Bronchial epithelial cell (primary cell): ENCODE results near the gene FBXO46. TPM values are rescaled to one million over a fixed set of nuclear protein-coding genes. Genes with fewer than 3 reads are reported as not detected.
"Not testable (repeated sequence)": the region's sequence is repeated elsewhere in the genome, so short reads cannot be mapped to it uniquely, and the experiment has no call there.

Experiments used
- DNase-seq: peaks from one replicate; pipeline ENCODE4 v3.0.0-alpha.2; 2010; ENCODE audit warnings: low read depth
- FAIRE-seq: peaks from 2 replicates; lab custom pipeline; 2011; peaks lifted over from hg19 to GRCh38; lab: Jason Lieb, UNC
- H3K27me3 ChIP-seq: 2 replicates; pipeline ENCODE4 v1.5.1; 2011; ENCODE audit warnings: low read length; ENCODE audit not compliant: control insufficient read depth, insufficient read depth
- H3K36me3 ChIP-seq: 2 replicates; pipeline ENCODE4 v1.5.1; 2011; ENCODE audit warnings: low read length; ENCODE audit not compliant: control insufficient read depth, insufficient read depth
- H3K4me3 ChIP-seq: 2 replicates; pipeline ENCODE4 v1.5.1; 2011; ENCODE audit warnings: mild to moderate bottlenecking, low read depth, low read length, control low read depth
- total RNA-seq: library from RNA; depleted of rRNA; stranded (reverse); fragments of >200 nt; gene quantifications from 2 replicates; pipeline ENCODE4 v1.2.1, GENCODE V29; 2014
- TF ChIP-seq, protein P1 (sequence below): IDR thresholded peaks from 2 replicates; pipeline ENCODE4 v1.5.1; 2011; ENCODE audit warnings: mild to moderate bottlenecking, moderate library complexity, low read length, control low read depth, inconsistent platforms; ENCODE audit not compliant: insufficient read depth, severe bottlenecking

Gene FBXO46
- total RNA-seq, 1 donor from 2014 or later: 2.4 TPM

DNA sequence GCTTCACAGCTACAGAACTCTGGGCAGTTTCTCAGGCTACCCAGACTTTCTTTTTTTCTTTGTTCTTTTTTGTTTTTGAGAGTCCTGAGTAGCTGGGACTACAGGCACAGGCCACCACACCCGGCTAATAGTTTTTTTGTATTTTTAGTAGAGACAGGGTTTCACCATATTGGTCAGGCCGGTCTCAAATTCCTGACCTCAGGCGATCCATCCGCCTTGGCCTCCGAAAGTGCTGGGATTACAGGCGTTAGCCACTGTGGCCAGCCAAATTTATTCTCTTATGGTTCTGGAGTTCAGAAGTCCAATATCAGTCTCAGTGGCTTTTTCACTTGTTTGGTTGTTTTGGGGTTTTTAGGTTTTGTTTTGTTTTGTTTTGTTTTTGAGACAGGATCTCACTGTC lies 14.9 kb upstream of the FBXO46 start:
- Histone ChIP-seq H3K36me3 (no peaks in the 10 kb centered on the region), H3K4me3 (no peak overlapping the region), H3K27me3 (no peaks in the 10 kb centered on the region)
- TF ChIP-seq, protein P1, sequence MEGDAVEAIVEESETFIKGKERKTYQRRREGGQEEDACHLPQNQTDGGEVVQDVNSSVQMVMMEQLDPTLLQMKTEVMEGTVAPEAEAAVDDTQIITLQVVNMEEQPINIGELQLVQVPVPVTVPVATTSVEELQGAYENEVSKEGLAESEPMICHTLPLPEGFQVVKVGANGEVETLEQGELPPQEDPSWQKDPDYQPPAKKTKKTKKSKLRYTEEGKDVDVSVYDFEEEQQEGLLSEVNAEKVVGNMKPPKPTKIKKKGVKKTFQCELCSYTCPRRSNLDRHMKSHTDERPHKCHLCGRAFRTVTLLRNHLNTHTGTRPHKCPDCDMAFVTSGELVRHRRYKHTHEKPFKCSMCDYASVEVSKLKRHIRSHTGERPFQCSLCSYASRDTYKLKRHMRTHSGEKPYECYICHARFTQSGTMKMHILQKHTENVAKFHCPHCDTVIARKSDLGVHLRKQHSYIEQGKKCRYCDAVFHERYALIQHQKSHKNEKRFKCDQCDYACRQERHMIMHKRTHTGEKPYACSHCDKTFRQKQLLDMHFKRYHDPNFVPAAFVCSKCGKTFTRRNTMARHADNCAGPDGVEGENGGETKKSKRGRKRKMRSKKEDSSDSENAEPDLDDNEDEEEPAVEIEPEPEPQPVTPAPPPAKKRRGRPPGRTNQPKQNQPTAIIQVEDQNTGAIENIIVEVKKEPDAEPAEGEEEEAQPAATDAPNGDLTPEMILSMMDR: no peak
- no peak for FAIRE-seq
- DNase-seq: no peak

DNA sequence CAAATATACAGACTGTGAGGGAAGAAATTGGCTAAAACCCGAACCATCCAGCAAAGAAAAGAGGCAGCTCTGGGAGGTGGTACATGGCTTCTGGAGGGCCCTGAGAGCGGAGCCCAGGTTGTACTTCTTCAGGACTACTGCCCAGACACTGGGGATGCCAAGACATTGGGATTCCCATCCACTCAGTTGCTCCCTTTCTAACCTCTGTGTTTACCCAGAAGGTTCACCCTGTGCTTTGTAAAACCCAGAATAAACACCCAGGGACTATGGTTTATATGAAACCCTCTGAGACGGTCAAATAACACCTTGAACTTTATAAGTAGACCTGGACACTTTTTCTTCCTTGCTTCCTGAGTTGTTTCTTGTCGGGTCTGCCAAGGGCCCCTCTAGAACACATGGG lies 12.3 kb upstream of the FBXO46 start:
- H3K4me3 ChIP-seq: no peak overlapping the region
- TF ChIP-seq, protein P1: no peak
- no peaks in the 10 kb centered on the region for H3K36me3 ChIP-seq
- FAIRE-seq: no peak
- H3K27me3 ChIP-seq: no peaks in the 10 kb centered on the region
- no peak for DNase-seq

DNA sequence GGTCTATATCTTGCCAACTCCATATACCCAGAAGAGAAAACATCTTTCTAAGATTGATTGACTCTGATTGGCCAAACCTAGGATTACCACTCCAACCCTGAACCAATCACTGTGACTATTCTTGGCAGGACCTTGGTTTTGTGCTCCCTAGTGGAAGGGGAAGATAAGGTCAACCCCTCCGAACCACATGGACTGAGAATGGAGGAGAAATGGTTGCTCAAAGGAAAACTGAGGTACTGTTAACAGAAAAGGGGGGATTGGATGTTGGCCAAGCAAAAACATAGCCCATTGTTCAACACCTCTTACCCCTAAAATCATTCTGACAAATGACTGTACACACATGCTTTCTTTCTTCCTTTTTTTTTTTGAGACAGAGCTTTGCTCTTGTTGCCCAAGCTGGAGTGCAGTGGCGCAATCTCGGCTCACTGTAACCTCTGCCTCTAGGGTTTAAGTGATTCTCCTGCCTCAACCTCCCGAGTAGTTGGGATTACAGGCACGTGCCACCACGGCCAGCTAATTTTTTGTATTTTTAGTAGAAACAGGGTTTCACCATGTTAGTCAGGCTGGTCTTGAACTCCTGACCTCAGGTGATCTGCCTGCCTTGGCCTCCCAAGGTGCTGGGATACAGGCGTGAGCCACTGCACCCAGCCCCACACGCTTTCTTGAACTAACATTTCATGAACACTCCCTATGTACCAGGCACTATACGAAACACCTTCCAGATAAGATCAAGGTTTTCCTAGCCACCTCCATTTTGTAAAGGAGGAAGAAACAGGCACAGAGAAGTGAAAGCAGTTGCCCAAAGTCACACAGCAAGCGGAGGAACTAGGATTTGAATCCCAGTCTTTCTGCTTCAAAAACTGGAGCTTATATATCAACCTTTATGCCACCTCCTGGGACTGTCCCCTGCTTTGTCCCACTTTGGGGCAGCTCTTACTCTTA lies 9.1 kb upstream of the FBXO46 start:
- no peaks in the 10 kb centered on the region for H3K27me3 ChIP-seq
- no peak for DNase-seq
- no peaks in the 10 kb centered on the region for H3K36me3 ChIP-seq
- no peak overlapping the region for H3K4me3 ChIP-seq
- FAIRE-seq: no peak
- TF ChIP-seq, protein P1: no peak

DNA sequence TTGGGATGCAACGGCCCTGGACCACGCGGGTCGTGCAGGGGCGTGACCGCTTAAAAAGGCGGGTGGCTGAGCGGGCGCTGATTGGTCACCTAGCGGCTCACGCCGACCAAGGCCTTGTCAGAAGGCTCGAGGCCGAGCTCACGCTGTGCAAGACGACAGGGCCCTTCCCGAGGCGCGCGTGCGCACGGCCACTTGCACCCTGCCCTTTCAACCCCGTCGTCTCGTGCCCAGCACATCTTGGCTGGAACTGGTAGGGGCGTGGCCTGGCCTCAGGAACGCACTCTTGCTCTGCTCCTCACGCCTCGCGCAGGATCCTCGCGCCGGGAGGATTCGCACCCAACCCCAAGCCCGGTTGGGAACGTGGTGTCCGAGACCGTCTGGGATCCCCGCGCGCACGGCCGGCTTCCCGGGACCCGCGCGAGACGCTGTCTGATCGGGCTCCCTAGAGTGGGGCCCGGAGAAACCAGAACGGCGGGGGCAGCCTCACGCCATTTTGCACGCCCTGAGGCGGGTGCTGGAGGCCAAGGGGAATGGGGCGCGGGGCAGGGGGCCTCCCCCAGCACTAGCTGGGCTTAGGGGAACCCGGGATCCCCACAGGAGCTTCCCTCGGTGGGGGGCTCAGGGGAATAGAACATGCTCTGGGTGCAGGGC lies 2.6 kb upstream of the FBXO46 start, which contains the start of gene MEIOSIN:
MEIOSIN (plus strand) TSS at position 280 of the 651 bp plus-strand sequence. CDS start 1,938 bp downstream, outside the sequence.
- H3K4me3 ChIP-seq: no peak within 1 kb of the TSS
- FAIRE-seq: no peak
- DNase-seq: no peak
- no peaks in the 10 kb centered on the region for H3K27me3 ChIP-seq
- no peaks in the 10 kb centered on the region for H3K36me3 ChIP-seq
- TF ChIP-seq, protein P1: no peak

DNA sequence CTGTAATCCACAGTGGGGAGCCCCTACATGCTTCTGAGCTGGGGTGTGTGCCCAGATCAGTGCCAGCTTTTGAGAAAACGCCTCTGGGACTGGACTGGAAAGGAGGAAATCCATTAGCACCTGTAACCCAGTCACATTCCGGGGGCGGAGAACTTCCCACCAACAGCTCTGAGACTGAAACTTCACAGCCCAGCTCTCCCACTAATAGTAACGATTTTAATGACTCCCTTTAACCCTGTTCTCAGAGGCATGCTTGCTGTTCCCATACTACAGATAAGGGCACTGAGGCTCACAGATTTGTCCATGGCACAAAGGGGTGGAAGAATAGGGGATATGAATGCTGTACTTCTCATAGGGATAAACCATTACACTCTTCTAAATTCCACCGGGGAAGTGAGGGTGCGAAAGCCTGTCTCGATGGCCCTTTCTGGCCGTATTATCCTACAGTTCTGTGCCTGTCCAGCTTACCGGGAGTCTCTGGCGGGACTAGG lies 851 bp downstream of the FBXO46 start:
- FAIRE-seq (no peak), DNase-seq (peak; percentile 60)
- H3K27me3 ChIP-seq: no peaks in the 10 kb centered on the region
- TF ChIP-seq, protein P1: no peak
- H3K36me3 ChIP-seq: peaks cover 1% of the 10 kb centered on the region
- H3K4me3 ChIP-seq: peak overlapping the region; percentile 70

DNA sequence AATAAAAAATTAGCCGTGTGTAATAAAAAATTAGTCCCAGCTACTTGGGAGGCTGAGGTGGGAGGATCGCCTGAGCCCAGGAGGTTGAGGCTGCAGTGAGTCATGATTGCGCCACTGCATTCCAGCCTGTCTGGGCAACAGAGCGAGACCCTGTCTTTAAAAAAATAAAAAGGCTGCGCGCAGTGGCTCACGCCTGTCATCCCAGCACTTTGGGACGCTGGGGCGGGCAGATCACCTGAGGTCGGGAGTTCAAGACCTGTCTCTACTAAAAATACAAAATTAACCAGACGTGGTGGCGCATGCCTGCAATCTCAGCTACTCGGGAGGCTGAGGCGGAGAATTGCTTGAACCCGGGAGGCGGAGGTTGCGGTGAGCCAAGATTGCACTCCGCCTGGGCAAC lies 2.0 kb downstream of the FBXO46 start:
- H3K27me3 ChIP-seq, H3K4me3 ChIP-seq, H3K36me3 ChIP-seq, DNase-seq, FAIRE-seq: not testable (repeated sequence)

DNA sequence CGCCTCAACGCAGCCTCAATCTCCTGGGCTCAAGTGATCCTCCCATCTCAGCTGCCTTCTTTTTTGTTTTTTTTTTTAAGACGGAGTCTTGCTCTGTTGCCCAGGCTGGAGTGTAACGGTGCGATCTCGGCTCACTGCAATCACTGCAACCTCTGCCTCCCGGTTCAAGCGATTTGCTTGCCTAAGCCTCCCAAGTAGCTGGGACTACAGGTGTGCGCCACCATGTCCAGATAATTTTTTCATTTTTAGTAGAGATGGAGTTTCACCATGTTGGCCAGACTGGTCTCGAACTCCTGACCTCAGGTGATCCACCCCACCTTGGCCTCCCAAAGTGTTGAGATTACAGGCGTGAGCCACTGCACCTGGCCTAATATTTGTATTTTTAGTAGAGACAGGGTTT lies 10.6 kb downstream of the FBXO46 start:
- not testable (repeated sequence) for H3K4me3 ChIP-seq, H3K36me3 ChIP-seq, DNase-seq, H3K27me3 ChIP-seq, FAIRE-seq
